Anterior cingulate cortex (tissue), 58 donors: ENCODE data around the gene ADCY10.

Experiments
- DNase-seq, 58 donors: peaks; one replicate each; lab custom pipeline; 2025; lab: John Stamatoyannopoulos, UW

ADCY10 gene, protein sequence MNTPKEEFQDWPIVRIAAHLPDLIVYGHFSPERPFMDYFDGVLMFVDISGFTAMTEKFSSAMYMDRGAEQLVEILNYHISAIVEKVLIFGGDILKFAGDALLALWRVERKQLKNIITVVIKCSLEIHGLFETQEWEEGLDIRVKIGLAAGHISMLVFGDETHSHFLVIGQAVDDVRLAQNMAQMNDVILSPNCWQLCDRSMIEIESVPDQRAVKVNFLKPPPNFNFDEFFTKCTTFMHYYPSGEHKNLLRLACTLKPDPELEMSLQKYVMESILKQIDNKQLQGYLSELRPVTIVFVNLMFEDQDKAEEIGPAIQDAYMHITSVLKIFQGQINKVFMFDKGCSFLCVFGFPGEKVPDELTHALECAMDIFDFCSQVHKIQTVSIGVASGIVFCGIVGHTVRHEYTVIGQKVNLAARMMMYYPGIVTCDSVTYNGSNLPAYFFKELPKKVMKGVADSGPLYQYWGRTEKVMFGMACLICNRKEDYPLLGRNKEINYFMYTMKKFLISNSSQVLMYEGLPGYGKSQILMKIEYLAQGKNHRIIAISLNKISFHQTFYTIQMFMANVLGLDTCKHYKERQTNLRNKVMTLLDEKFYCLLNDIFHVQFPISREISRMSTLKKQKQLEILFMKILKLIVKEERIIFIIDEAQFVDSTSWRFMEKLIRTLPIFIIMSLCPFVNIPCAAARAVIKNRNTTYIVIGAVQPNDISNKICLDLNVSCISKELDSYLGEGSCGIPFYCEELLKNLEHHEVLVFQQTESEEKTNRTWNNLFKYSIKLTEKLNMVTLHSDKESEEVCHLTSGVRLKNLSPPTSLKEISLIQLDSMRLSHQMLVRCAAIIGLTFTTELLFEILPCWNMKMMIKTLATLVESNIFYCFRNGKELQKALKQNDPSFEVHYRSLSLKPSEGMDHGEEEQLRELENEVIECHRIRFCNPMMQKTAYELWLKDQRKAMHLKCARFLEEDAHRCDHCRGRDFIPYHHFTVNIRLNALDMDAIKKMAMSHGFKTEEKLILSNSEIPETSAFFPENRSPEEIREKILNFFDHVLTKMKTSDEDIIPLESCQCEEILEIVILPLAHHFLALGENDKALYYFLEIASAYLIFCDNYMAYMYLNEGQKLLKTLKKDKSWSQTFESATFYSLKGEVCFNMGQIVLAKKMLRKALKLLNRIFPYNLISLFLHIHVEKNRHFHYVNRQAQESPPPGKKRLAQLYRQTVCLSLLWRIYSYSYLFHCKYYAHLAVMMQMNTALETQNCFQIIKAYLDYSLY (N-terminal part only)

GRCh38 chr1:167913895-167914496, at the start of gene ADCY10:
ADCY10 (minus strand) TSS chr1:167914134; CDS start chr1:167905140, 8,994 bp downstream.
- peak in 1 of 58 donors; percentile 2 for DNase-seq

DNA sequence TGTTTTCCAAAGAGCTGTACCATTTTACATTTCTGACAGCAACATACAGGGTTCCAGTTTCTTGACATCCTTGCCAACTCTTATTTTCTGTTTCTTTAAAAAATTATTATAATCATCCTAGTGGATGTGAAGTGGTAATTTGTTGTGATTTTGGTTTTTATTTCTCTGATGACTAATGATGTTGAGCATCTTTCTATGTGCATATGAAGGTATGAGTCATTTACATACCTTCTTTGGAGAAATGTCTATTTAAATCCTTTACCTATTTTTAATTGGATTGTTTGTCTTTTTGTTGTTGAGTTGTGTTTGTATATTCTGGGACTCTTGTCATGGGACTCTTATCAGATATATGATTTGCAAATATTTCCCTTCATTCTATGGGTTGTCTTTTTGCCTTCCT, 43.8 kb upstream of the ADCY10 start:
- DNase-seq = no peak

GRCh38 chr1:167955915-167956314, 42.0 kb upstream of the ADCY10 start:
- no peak for DNase-seq

- DNase-seq = no peak
Measured at GRCh38 chr1:167950569-167950968, 36.6 kb upstream of the ADCY10 start.

DNA sequence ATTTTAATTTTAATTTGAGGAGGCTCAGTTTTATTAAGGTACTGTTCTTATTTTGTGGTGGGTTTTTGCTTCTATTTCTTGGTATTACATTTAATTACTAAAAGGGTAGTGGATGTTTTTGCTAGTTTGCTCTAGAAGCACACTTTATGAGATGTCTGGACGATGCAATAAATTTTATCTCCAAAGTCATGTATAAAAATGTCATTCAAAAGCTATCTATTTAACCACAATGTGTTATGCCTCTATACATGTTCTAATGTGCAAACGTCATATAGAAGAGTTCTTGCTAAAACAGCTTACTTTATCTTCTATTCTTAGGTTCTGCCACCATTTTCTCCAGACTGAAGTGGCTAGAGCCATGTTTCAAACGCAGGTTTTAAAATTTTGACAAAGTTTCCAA, 35.9 kb upstream of the ADCY10 start:
- DNase-seq = no peak

GRCh38 chr1:167947733-167948132, 33.8 kb upstream of the ADCY10 start:
- DNase-seq = no peak

DNA sequence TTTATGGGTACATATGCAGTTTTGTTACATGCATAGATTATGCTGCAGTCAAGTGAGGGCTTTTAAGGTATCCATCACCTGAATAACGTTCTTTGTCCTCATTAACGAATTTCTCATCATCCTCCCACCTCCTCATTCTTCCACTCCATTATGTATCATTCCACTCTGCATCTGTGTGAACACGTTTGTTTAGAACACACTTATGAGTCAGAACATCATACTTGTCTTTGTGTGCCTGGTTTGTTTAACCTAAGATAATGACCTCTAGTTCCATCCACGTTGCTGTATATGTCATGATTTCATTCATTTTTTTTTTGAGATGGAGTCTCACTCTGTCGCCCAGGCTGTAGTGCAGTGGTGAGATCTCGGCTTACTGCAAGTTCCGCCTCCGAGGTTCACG, 29.6 kb upstream of the ADCY10 start:
- DNase-seq = no peak

- DNase-seq = no peak
Measured at GRCh38 chr1:167940264-167940663, 26.3 kb upstream of the ADCY10 start.

DNA sequence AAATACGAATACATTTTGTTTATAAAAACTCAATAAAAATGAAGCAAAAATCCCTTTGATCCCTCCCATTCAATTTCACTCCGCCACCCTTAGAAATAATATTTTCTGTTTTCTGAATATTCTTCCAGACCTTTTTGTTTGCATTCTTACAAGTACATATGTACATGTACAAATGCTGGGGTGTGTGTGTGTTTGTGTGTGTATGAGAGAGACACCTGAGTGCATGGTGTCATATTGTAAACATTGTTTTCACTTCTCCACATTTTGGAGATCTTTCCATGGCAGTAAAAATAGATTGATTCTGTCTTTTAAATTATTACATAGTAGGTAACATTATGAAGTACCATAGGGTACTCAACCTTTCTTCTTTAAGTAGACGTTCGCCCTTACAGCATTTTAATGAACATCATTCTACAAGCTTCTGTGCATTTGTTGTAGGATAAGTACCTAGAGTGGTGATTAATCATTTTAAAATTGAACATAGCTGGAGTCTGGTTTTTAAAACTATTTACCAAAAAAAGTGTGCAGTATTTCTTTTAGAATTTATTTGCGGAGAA, 24.2 kb upstream of the ADCY10 start:
- no peak for DNase-seq

DNA sequence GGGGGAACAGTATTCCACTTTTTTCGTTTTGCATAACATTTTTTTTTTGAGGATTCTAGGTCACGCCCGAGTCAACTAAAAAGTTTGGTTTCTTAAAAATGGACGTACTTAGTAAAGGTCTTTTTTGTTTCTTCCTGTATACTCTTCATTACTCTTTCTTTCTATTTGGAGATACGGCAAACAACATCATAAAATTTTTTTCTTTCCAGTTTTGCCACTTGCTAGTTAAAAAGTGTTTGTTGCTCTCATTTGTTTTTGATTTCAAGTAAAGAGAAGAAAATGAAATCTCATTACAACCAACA, 23.7 kb upstream of the ADCY10 start:
- no peak for DNase-seq

DNA sequence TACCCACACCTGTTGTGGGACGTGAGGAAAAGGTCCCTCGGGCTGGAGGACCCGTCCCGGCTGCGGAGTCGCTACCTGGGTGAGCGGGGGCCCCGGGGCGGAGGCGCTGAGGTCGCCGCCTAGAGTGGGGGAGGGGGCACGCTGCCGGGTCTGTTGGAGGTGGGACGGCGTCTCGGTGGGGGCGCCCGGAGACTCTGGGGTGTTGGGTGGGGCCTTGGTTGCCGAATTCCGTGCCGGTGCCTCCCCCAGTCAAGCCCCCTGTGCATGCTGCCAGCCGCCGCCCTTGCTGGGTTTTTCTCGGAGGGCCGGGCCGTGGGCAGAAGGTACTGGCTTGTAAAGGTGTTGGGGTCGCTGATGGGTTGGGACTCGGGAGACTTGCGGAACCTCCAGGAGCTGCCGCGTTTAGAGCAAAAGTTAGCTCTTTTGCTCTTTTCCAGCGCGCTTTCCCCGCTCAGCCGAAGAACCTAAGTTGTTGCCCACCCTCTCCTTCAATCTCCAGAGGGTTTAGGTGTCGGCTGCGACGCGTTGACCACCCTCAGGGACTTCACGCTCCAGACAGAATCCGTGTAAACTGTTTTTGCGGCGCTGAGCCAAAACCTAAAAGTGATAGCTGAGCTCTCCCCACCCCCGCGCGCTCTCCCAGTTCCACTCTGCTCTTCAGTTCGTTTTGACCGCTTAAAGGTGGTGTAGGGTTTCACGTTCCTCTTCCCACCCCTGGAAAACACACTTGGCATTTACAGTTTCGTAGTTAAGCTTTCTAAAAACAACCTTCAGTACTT, 23.2 kb upstream of the ADCY10 start, which contains the start of gene MPC2:
Gene MPC2 (minus strand): TSS at position 143 of the 779 bp plus-strand sequence. CDS start 1,231 bp downstream, outside the sequence.
- DNase-seq = peak in 46 of 58 donors; percentile 7 to 62 (median 44)

GRCh38 chr1:167936068-167936929, 22.4 kb upstream of the ADCY10 start, which contains the start of gene DCAF6:
DCAF6 (plus strand) TSS chr1:167936683; CDS start chr1:167936912, 229 bp downstream.
- DNase-seq = peak; percentile 76 to 98 (median 95)

GRCh38 chr1:167935216-167936067, 21.5 kb upstream of the ADCY10 start:
- DNase-seq = peak in 21 of 58 donors; percentile 2 to 73 (median 51)

DNA sequence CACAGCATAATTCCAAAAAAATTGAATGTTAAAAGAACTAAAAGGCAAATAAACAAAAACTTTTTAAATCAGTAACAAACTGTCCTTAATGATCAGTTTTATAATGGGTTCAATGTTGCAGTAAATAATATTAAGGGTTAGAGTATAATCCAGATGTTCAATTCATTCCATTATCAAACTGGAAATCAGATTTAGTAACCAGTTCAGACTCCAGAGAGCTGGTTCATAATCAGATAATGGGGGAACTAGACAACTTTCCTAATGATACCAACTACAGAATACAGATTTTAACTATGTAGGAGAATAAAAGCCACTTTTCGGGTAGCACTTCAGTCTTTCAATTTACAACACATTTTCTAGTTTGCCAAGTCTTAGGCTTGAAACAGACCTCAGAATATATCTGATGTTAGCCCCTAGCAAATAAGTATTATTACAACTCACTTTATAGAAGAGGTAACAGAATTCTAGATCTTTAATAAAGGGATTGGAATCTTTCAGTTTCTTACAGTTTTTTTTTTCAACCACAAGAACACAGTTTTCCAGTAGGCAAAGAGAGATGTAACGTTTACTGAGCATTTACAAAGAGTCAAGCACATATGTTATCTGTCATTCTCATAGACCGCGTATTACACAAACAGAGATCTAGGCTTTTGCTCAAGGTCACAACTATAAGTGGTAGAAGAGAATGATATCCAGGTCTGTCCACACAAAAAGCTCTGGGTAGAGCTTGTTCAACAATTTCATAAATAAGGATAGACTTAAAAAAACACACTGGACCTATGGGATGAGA, 20.7 kb upstream of the ADCY10 start:
- DNase-seq = no peak

DNA sequence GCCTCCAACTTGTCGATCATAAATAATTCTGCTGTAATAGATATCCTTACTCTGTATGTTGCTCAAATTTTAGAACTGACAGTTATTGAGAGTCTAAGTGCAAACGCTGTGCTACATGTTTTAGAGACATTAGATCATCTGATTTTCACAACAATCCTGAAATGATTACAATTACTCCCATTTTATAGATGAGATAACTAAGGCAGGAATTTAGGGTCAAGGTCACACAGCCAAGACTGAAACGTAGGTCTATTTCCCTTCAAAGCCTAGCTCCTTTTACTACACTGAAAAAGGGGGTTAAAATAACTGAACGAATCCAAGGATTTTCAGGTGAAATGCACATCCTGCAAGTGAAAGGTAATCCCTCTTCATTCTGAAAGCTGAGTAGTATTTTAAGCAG, 19.9 kb upstream of the ADCY10 start:
- DNase-seq = no peak

- DNase-seq = no peak
Measured at GRCh38 chr1:167929725-167930124, 15.8 kb upstream of the ADCY10 start.
